Measurements from ENCODE around the gene MYO3B.

DNA sequence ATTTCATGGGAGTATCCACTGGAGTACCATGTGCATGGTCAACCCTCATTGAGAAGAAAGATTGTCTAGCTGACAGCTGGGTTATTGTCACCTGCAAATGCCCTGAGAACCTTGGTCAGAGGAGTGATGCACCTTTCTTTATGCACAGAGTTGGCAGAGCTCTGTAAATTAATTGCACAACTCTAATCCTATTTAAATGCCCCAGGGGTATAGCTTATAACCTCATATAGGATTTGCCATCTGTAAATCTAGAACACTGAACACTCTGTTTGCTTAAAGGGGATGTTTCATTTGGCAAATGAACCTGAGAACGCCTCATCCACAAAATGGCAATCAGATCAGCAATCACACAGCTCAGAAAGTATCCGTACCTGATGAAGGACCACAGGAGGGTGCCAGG, 465.4 kb downstream of the MYO3B start:
- TF ChIP-seq ARNT (IDR thresholded peaks at IDR 0.05): no peak
- TF ChIP-seq BHLHE40 (IDR thresholded peaks at IDR 0.05; ENCODE audit: borderline replicate concordance): no peak
- no peak for TF ChIP-seq FOXK2 (IDR thresholded peaks at IDR 0.05)
- no peak for TF ChIP-seq NFRKB (IDR thresholded peaks at IDR 0.05)
- no peak for TF ChIP-seq TARDBP (IDR thresholded peaks at IDR 0.05)
- no peak for TF ChIP-seq FOXA1 (IDR thresholded peaks at IDR 0.05)
- no peak for TF ChIP-seq CTBP1 (IDR thresholded peaks at IDR 0.05; ENCODE audit: borderline replicate concordance)
- no peak for TF ChIP-seq FOXM1 (IDR thresholded peaks at IDR 0.05; ENCODE audit: borderline replicate concordance)
- TF ChIP-seq HDGF (IDR thresholded peaks at IDR 0.05; ENCODE audit: borderline replicate concordance): no peak
- no peak for TF ChIP-seq SP1 (IDR thresholded peaks at IDR 0.05)
- no peak for TF ChIP-seq SUZ12 (IDR thresholded peaks at IDR 0.05)
- TF ChIP-seq, protein P1, sequence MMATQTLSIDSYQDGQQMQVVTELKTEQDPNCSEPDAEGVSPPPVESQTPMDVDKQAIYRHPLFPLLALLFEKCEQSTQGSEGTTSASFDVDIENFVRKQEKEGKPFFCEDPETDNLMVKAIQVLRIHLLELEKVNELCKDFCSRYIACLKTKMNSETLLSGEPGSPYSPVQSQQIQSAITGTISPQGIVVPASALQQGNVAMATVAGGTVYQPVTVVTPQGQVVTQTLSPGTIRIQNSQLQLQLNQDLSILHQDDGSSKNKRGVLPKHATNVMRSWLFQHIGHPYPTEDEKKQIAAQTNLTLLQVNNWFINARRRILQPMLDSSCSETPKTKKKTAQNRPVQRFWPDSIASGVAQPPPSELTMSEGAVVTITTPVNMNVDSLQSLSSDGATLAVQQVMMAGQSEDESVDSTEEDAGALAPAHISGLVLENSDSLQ (IDR thresholded peaks at IDR 0.05): no peak
- TF ChIP-seq ELF4 (IDR thresholded peaks at IDR 0.05): no peak
